ENCODE data around the gene MSL1. TPM values are rescaled to one million over a fixed set of nuclear protein-coding genes. Genes with fewer than 3 reads are reported as not detected.

The MSL1 gene
- total RNA-seq, 1 experiment from 2014 or later = 96.3 TPM

DNA sequence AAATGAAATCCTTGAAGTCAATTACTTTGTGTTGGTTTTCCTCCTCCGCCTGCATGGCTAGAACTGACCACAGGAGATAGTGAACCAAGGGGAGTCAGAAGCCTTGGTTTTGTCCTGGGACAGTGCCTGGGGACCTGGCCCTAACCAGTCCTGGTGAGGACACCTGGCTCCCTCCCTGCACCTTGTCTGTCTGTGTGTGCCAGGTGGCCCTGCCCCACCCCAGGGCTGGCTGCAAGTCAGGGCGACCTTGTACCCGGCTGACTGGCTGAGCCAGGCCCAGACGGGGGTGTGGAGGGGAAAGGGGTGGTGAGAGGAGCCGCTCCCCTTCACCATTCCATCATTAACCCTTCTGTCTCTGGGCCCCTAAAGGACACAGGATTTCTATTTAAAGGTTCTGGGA lies 58.9 kb downstream of the MSL1 start:
- peaks cover 12% of the 10 kb centered on the region for H3K4me1 ChIP-seq (ENCODE audit: control insufficient read depth, insufficient read depth, low read length)
- intact Hi-C loops (cut with micrococcal nuclease; ENCODE audit: unreplicated experiment) (no loop called here), in situ Hi-C loops (cut with HindIII; ENCODE audit: low pct_unique_long_range_greater_than_20kb, low sequenced_read_pairs) (no loop called here)
- no peak for TF ChIP-seq POLR2AphosphoS5 (IDR thresholded peaks at IDR 0.05; ENCODE audit: low read depth, low read length)
- TF ChIP-seq SIN3A (IDR thresholded peaks at IDR 0.05; ENCODE audit: borderline replicate concordance, insufficient read depth, low read depth, low read length) = no peak
- no peak for TF ChIP-seq TCF7L2 (IDR thresholded peaks at IDR 0.05; ENCODE audit: low read depth, low read length)
- TF ChIP-seq, protein P1, sequence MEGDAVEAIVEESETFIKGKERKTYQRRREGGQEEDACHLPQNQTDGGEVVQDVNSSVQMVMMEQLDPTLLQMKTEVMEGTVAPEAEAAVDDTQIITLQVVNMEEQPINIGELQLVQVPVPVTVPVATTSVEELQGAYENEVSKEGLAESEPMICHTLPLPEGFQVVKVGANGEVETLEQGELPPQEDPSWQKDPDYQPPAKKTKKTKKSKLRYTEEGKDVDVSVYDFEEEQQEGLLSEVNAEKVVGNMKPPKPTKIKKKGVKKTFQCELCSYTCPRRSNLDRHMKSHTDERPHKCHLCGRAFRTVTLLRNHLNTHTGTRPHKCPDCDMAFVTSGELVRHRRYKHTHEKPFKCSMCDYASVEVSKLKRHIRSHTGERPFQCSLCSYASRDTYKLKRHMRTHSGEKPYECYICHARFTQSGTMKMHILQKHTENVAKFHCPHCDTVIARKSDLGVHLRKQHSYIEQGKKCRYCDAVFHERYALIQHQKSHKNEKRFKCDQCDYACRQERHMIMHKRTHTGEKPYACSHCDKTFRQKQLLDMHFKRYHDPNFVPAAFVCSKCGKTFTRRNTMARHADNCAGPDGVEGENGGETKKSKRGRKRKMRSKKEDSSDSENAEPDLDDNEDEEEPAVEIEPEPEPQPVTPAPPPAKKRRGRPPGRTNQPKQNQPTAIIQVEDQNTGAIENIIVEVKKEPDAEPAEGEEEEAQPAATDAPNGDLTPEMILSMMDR (IDR thresholded peaks at IDR 0.05) = no peak
- TF ChIP-seq, protein P2, sequence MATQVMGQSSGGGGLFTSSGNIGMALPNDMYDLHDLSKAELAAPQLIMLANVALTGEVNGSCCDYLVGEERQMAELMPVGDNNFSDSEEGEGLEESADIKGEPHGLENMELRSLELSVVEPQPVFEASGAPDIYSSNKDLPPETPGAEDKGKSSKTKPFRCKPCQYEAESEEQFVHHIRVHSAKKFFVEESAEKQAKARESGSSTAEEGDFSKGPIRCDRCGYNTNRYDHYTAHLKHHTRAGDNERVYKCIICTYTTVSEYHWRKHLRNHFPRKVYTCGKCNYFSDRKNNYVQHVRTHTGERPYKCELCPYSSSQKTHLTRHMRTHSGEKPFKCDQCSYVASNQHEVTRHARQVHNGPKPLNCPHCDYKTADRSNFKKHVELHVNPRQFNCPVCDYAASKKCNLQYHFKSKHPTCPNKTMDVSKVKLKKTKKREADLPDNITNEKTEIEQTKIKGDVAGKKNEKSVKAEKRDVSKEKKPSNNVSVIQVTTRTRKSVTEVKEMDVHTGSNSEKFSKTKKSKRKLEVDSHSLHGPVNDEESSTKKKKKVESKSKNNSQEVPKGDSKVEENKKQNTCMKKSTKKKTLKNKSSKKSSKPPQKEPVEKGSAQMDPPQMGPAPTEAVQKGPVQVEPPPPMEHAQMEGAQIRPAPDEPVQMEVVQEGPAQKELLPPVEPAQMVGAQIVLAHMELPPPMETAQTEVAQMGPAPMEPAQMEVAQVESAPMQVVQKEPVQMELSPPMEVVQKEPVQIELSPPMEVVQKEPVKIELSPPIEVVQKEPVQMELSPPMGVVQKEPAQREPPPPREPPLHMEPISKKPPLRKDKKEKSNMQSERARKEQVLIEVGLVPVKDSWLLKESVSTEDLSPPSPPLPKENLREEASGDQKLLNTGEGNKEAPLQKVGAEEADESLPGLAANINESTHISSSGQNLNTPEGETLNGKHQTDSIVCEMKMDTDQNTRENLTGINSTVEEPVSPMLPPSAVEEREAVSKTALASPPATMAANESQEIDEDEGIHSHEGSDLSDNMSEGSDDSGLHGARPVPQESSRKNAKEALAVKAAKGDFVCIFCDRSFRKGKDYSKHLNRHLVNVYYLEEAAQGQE (IDR thresholded peaks at IDR 0.05; ENCODE audit: insufficient read depth in 1 of 2, low read depth in 2 of 2, low read length in 1 of 2) = no peak
- CTCF ChIA-PET = interaction anchor here (1.3 kb wide), 1 partner anchor 10 kb away, joined by 11 read pairs; no protein-coding TSS in a partner anchor
- no peaks in the 10 kb centered on the region for H3K27me3 ChIP-seq (ENCODE audit: control insufficient read depth, insufficient read depth, low read length)
- POLR2A ChIA-PET = no interaction called here
- H3K27ac ChIP-seq (ENCODE audit: low read length) = no peak overlapping the region; the same call in 1 of the 2 replicates
- H3K9me3 ChIP-seq (ENCODE audit: control insufficient read depth, insufficient read depth, low read depth, low read length) = no peaks in the 10 kb centered on the region
- no peaks in the 10 kb centered on the region for H3K36me3 ChIP-seq (ENCODE audit: control insufficient read depth, insufficient read depth, low read length)
- no peak for DNase-seq (ENCODE audit: low read depth, low spot score)
- ATAC-seq = no peak
- BruUV-seq (replicated peaks) = no TSS peak
- no peak overlapping the region for H3K4me3 ChIP-seq (ENCODE audit: low read depth in 2 of 2, low read length in 2 of 2)

DNA sequence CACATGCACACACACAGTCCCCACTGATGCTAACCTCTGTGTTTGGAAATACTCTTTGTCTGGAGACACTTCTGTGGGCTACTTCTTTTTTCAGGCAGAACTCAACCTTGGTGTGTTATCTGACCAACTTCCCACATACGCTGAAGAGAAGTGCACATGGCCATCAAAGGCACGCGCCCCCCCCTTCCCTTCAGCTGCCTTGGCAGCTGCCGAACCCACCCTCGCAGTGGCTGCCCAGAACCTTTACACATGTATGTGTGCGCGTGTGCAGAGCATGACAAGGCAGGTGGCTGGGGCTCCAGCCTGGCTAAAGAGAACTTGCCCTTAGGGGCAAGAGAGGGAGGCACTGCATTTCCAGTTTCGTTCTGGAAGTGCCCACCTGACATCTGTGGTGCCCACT lies 59.4 kb downstream of the MSL1 start:
- TSS peak; percentile 55 for BruUV-seq (replicated peaks)
- H3K4me3 ChIP-seq (ENCODE audit: low read depth in 2 of 2, low read length in 2 of 2) = no peak overlapping the region
- ATAC-seq = no peak
- DNase-seq (ENCODE audit: low read depth, low spot score) = no peak
- CTCF ChIA-PET = no interaction called here
- H3K27me3 ChIP-seq (ENCODE audit: control insufficient read depth, insufficient read depth, low read length) = no peaks in the 10 kb centered on the region
- H3K9me3 ChIP-seq (ENCODE audit: control insufficient read depth, insufficient read depth, low read depth, low read length) = no peaks in the 10 kb centered on the region
- in situ Hi-C loops (cut with HindIII; ENCODE audit: low pct_unique_long_range_greater_than_20kb, low sequenced_read_pairs) = no loop called here
- H3K27ac ChIP-seq (ENCODE audit: low read length) = no peak overlapping the region
- POLR2A ChIA-PET = no interaction called here
- peaks cover 12% of the 10 kb centered on the region for H3K4me1 ChIP-seq (ENCODE audit: control insufficient read depth, insufficient read depth, low read length)
- no peaks in the 10 kb centered on the region for H3K36me3 ChIP-seq (ENCODE audit: control insufficient read depth, insufficient read depth, low read length)
- intact Hi-C loops (cut with micrococcal nuclease; ENCODE audit: unreplicated experiment) = no loop called here
- TF ChIP-seq, protein P1 (IDR thresholded peaks at IDR 0.05) = no peak
- TF ChIP-seq, protein P2 (IDR thresholded peaks at IDR 0.05; ENCODE audit: insufficient read depth in 1 of 2, low read depth in 2 of 2, low read length in 1 of 2) = no peak
- TF ChIP-seq TCF7L2 (IDR thresholded peaks at IDR 0.05; ENCODE audit: low read depth, low read length) = no peak
- TF ChIP-seq POLR2AphosphoS5 (IDR thresholded peaks at IDR 0.05; ENCODE audit: low read depth, low read length) = no peak
- no peak for TF ChIP-seq SIN3A (IDR thresholded peaks at IDR 0.05; ENCODE audit: borderline replicate concordance, insufficient read depth, low read depth, low read length)

All from Panc1 (cell line).